Left ventricle myocardium inferior (tissue), 1 donor: Measurements from ENCODE around the gene MAP2K3. TPM values are rescaled to one million over a fixed set of nuclear protein-coding genes. Genes with fewer than 3 reads are reported as not detected.
A peak's percentile ranks its signal among the peaks of the same experiment; 100 is the strongest.
"Not testable (repeated sequence)": the region's sequence is repeated elsewhere in the genome, so short reads cannot be mapped to it uniquely, and the experiment has no call there.

ENCODE experiments used
- DNase-seq: peaks from one replicate; pipeline ENCODE4 v3.0.0-alpha.2; 2020
- H3K27ac ChIP-seq: fragments of 200-600 bp; replicated peaks from 2 replicates; pipeline ENCODE4 v1.8.0; 2021
- H3K27me3 ChIP-seq: fragments of 200-600 bp; 2 replicates; pipeline ENCODE4 v1.8.0; 2021; ENCODE audit warnings: low read depth
- H3K36me3 ChIP-seq: fragments of 200-600 bp; 2 replicates; pipeline ENCODE4 v1.8.0; 2021
- H3K4me1 ChIP-seq: fragments of 200-600 bp; 2 replicates; pipeline ENCODE4 v1.8.0; 2021
- H3K4me3 ChIP-seq: fragments of 200-600 bp; 2 replicates; pipeline ENCODE4 v1.8.0; 2021; ENCODE audit warnings: mild to moderate bottlenecking, moderate library complexity
- H3K9me3 ChIP-seq: fragments of 200-600 bp; replicated peaks from 2 replicates; pipeline ENCODE4 v1.8.0; 2021
- intact Hi-C: fragments of 100-400 bp; cut with micrococcal nuclease; formaldehyde crosslinking; loops from one replicate; pipeline ENCODE4 v1.11.0; 2022
- total RNA-seq: library from RNA; stranded (reverse); fragmentation: NEBNext Ultra II Directional; extraction: Animal tissue kit (Norgen Biotek cat#: 25700); gene quantifications from one replicate; pipeline ENCODE4 v1.2.1, GENCODE V29; 2021
- TF ChIP-seq, protein P1 (sequence below): fragments of 200-600 bp; IDR thresholded peaks from 2 replicates; pipeline ENCODE4 v1.8.0; 2021; ENCODE audit warnings: antibody characterized with exemption, mild to moderate bottlenecking, borderline replicate concordance
- donor health status: DM: no; HTN: yes; CAD: no; lungs with severe emphysema.

MAP2K3 gene
- total RNA-seq, 1 donor from 2014 or later = 41.7 TPM

- Histone ChIP-seq H3K4me3 (peak overlapping the region; percentile 50), H3K36me3 (peaks cover 30% of the 10 kb centered on the region), H3K4me1 (peaks cover 16% of the 10 kb centered on the region), H3K27ac (peak overlapping the region; percentile 62)
- DNase-seq, H3K27me3 ChIP-seq, intact Hi-C loops, H3K9me3 ChIP-seq: not testable (repeated sequence)
- TF ChIP-seq, protein P1, sequence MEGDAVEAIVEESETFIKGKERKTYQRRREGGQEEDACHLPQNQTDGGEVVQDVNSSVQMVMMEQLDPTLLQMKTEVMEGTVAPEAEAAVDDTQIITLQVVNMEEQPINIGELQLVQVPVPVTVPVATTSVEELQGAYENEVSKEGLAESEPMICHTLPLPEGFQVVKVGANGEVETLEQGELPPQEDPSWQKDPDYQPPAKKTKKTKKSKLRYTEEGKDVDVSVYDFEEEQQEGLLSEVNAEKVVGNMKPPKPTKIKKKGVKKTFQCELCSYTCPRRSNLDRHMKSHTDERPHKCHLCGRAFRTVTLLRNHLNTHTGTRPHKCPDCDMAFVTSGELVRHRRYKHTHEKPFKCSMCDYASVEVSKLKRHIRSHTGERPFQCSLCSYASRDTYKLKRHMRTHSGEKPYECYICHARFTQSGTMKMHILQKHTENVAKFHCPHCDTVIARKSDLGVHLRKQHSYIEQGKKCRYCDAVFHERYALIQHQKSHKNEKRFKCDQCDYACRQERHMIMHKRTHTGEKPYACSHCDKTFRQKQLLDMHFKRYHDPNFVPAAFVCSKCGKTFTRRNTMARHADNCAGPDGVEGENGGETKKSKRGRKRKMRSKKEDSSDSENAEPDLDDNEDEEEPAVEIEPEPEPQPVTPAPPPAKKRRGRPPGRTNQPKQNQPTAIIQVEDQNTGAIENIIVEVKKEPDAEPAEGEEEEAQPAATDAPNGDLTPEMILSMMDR = peak; percentile 29
Measured at GRCh38 chr17:21316212-21316886, 31.8 kb downstream of the MAP2K3 start.

DNA sequence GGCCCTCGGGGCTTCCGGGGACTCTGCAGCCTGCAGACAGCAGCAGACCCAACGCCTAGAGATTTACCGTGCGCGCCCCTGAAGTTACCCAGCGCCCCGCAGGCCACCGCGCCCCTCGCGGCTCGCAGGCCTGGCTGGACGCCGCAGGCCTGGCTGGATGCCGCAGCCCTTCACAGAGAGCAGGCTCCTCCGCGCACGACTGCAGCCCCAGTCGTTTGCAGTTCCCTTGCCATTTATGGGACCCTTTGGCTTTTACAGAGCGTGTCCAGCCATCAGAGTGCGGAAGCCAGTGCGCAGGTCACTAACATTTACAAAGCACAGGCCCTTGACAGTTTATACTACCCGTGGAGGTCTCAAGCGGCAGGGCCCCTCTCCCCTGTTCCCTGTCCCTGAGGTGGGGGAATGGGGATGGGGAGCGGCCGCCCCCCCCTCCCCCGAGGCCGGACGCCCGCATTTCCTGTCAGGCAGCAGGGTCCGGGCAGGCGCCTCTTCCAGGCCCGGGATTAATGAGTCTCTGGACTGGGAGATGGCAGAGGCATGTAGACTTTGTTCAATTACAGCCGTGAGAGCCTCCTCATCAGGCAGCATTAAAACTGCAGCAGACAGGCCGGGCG lies 32.5 kb downstream of the MAP2K3 start:
- DNase-seq, H3K9me3 ChIP-seq, H3K27me3 ChIP-seq, intact Hi-C loops: not testable (repeated sequence)
- Histone ChIP-seq H3K36me3 (peaks cover 25% of the 10 kb centered on the region), H3K4me1 (peaks cover 11% of the 10 kb centered on the region), H3K27ac (peak overlapping the region; percentile 62), H3K4me3 (peak overlapping the region; percentile 50)

GRCh38 chr17:21317821-21318220 lies 33.3 kb downstream of the MAP2K3 start:
- H3K4me3 ChIP-seq, H3K27ac ChIP-seq, H3K9me3 ChIP-seq, DNase-seq, intact Hi-C loops, H3K27me3 ChIP-seq: not testable (repeated sequence)
- H3K36me3 ChIP-seq = peaks cover 20% of the 10 kb centered on the region
- H3K4me1 ChIP-seq = peaks cover 11% of the 10 kb centered on the region

GRCh38 chr17:21318439-21318838 lies 33.9 kb downstream of the MAP2K3 start:
- intact Hi-C loops = no loop called here
- peaks cover 16% of the 10 kb centered on the region for H3K36me3 ChIP-seq
- TF ChIP-seq, protein P1 = no peak
- peaks cover 13% of the 10 kb centered on the region for H3K4me1 ChIP-seq
- DNase-seq = no peak
- H3K27me3 ChIP-seq = no peaks in the 10 kb centered on the region
- H3K9me3 ChIP-seq = no peaks in the 10 kb centered on the region
- no peak overlapping the region for H3K27ac ChIP-seq
- H3K4me3 ChIP-seq = no peak overlapping the region

- intact Hi-C loops = not testable (repeated sequence)
Measured at GRCh38 chr17:21318856-21319255, 34.3 kb downstream of the MAP2K3 start.

GRCh38 chr17:21319256-21319655 lies 34.7 kb downstream of the MAP2K3 start:
- intact Hi-C loops, H3K27me3 ChIP-seq, H3K4me3 ChIP-seq, H3K9me3 ChIP-seq, DNase-seq, H3K27ac ChIP-seq: not testable (repeated sequence)
- peaks cover 16% of the 10 kb centered on the region for H3K4me1 ChIP-seq
- peaks cover 11% of the 10 kb centered on the region for H3K36me3 ChIP-seq

More at GRCh38 chr17:21318856-21319255, 34.3 kb downstream of the MAP2K3 start:
- Histone ChIP-seq H3K36me3 (peaks cover 15% of the 10 kb centered on the region), H3K4me1 (peaks cover 16% of the 10 kb centered on the region)
- not testable (repeated sequence) for H3K4me3 ChIP-seq, H3K9me3 ChIP-seq, H3K27me3 ChIP-seq, DNase-seq, H3K27ac ChIP-seq

- DNase-seq, H3K27ac ChIP-seq, H3K4me3 ChIP-seq, H3K9me3 ChIP-seq, H3K27me3 ChIP-seq, intact Hi-C loops, H3K36me3 ChIP-seq: not testable (repeated sequence)
- H3K4me1 ChIP-seq = peaks cover 16% of the 10 kb centered on the region
Measured at GRCh38 chr17:21319686-21320375, 35.3 kb downstream of the MAP2K3 start.

- intact Hi-C loops, DNase-seq: not testable (repeated sequence)
Measured at GRCh38 chr17:21320430-21320829, 35.9 kb downstream of the MAP2K3 start.

GRCh38 chr17:21321061-21321460 lies 36.5 kb downstream of the MAP2K3 start:
- H3K36me3 ChIP-seq, H3K27ac ChIP-seq, H3K27me3 ChIP-seq, intact Hi-C loops, H3K9me3 ChIP-seq, H3K4me3 ChIP-seq, DNase-seq: not testable (repeated sequence)
- H3K4me1 ChIP-seq = peaks cover 16% of the 10 kb centered on the region

More at GRCh38 chr17:21320430-21320829, 35.9 kb downstream of the MAP2K3 start:
- H3K27me3 ChIP-seq, H3K9me3 ChIP-seq, H3K36me3 ChIP-seq, H3K27ac ChIP-seq, H3K4me3 ChIP-seq: not testable (repeated sequence)
- H3K4me1 ChIP-seq = peaks cover 16% of the 10 kb centered on the region

GRCh38 chr17:21321744-21322191 lies 37.3 kb downstream of the MAP2K3 start:
- DNase-seq, H3K36me3 ChIP-seq, intact Hi-C loops, H3K27me3 ChIP-seq, H3K27ac ChIP-seq, H3K4me3 ChIP-seq, H3K9me3 ChIP-seq: not testable (repeated sequence)
- H3K4me1 ChIP-seq = peaks cover 15% of the 10 kb centered on the region

DNA sequence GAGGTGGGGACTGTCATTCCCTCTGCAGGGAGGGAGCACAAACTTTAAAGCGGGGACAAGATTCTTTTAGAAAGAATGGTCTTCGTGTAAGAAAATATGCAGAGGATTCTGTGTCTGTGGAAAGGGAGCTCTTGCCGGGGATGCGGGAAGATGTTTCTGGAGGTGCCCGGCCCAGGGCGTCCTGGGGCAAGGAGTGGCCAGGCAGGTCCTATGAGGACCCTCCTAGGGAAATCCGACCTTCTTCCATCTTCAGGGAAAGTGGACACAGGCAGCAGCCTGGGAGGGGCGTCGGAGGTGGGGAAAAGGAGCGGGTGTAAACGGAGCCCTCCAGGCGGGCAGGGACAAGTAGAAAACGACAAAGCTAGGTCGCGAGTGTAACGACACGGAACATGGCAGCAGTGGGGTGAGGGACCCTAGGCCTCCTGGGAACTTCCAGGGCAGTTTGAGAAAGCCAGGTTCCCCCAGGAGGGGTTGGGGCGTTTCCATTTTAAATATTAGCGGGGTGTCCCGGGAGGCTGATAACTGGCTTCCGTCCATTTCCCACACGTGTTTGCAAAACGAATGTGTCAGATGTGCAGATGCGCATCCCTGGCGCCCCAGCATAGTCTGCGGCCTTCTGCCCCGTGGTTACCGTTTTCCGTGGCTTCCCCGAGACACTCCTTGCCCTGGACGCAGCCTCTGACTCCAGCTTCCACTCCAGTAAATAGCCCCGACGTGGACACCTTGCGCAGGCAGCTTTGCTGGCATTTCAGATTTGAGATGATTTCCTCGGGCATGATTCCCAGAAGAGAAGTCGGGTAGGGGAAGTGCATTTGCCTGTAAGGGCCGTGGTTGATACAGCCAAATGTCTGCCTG lies 39.0 kb downstream of the MAP2K3 start:
- H3K4me3 ChIP-seq = peak overlapping the region; percentile 81
- not testable (repeated sequence) for DNase-seq

More for the DNA sequence above, 39.0 kb downstream of the MAP2K3 start:
- H3K9me3 ChIP-seq, intact Hi-C loops, H3K4me1 ChIP-seq, H3K27me3 ChIP-seq, H3K36me3 ChIP-seq, H3K27ac ChIP-seq: not testable (repeated sequence)
